Measurements from ENCODE around the gene UNC13D. TPM values are rescaled to one million over a fixed set of nuclear protein-coding genes. Genes with fewer than 3 reads are reported as not detected.

The UNC13D gene
- total RNA-seq, 1 donor from 2014 or later: 10.7 TPM

DNA sequence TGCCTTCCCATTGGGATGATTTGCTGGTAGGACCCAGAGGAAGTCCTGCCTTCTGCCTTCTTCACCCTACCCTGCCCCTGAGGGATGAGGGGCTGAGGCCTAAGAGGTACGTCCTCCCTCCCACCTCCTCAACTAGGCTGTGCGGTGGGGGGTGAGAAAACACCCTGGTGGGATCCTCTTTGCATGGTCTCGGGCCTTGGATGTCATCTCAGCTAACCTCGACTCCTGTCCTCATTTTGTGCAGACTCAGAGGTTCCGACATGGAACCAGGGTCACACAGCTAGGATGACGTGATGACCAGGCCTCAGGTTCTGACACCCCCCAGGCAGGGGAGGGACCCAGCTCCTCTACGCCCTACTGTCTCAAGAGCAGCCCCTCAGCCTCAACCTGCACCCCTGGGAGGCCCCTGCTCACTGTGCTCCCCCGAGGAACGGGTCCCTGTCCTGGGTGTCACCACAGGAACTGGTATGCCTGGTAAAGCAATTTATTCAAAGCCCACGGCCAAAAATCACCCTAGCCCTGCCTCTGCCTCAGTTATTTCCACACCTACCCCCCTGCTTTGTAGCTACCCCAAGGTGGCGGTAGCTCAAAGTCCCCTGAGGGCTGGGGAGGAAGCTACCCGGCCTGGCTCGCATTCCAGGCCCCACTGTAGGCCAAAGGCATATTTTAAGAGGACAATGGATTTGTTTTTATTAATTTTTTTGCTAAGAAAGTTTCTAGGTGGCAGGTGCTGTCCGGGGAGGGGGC is 17.5 kb downstream of the UNC13D start:
- DNase-seq (ENCODE audit: missing footprints): no peak
- intact Hi-C loops (cut with DNase I): loop anchor here (5.0 kb wide), 1 partner anchor 34 kb away; no protein-coding TSS in a partner anchor
- ATAC-seq: no peak

DNA sequence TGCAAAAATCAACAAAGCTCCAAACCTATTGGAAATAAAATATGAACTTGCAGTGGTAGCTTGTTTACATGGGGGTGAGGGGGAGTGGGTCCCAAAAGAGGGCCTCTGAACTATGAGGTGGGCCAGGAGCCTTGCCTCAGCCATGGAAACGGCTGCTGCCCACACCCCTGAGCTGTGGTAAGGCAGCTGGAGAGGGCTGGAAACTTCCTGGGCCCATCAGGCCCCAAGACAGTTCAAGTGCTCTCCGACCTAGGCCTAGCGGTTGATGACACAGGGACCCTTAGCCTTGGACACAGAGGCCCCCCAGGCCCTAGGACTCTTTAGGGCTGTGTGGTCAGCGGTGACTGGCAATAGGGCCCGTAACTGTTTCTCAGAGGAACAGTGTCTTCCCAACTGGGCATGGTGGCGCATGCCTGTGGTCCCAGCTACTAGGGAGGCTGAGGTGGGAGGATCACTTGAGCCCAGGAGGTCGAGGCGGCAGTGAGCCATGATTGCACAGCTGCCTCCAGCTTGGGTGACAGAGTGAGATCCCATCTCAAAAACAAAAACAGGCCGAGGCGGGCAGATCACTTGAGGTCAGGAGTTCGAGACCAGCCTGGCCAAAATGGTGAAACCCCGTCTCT is 18.3 kb downstream of the UNC13D start:
- ATAC-seq (no peak), DNase-seq (ENCODE audit: missing footprints) (no peak)
- intact Hi-C loops (cut with DNase I): loop anchor here (5.0 kb wide), 1 partner anchor 34 kb away; no protein-coding TSS in a partner anchor

DNA sequence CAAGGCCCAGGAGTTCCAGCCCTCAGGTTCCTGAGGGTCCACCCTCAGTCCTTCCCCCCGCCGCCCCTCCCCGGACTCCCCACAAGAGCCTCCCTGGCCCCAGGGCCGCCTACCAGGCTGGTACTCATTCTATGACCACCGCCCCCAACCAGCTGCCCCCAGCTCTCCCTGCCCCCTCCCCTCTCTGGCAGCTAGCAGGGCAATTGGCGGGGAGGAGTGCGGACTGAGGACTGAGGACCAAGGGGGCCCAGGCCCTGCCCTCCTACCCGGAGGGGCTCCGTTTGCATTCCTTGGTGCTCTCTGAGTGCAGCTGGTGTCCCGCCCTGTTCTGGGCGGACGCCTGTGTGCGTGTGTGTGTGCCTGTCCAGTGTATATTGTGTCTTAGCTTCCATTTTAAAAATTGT is 19.1 kb downstream of the UNC13D start:
- intact Hi-C loops (cut with DNase I): loop anchor here (5.0 kb wide), 1 partner anchor 33 kb away; no protein-coding TSS in a partner anchor
- no peak for DNase-seq (ENCODE audit: missing footprints)
- ATAC-seq: no peak

DNA sequence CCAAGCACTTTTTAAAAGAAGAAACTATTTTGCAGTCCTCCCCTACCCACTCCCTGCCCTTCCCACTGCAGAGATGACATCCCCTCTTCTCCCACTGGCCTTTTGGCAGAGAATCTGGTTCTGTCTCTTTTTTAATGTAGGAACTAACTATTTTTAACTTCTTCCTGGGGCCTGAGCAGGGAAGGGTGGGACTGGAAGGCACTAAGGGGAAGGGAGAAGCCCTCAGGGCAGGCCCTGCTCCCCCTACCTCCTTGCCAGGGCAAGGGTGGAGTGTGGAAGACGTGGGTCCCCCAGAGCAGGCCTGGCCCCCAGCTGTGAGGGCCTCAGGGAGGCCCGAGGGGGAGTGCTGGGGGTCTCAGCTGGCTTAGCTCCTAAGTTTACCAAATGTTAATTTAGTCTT is 19.5 kb downstream of the UNC13D start:
- no peak for ATAC-seq
- DNase-seq (ENCODE audit: missing footprints): no peak
- intact Hi-C loops (cut with DNase I): loop anchor here (5.0 kb wide), 1 partner anchor 32 kb away; no protein-coding TSS in a partner anchor

DNA sequence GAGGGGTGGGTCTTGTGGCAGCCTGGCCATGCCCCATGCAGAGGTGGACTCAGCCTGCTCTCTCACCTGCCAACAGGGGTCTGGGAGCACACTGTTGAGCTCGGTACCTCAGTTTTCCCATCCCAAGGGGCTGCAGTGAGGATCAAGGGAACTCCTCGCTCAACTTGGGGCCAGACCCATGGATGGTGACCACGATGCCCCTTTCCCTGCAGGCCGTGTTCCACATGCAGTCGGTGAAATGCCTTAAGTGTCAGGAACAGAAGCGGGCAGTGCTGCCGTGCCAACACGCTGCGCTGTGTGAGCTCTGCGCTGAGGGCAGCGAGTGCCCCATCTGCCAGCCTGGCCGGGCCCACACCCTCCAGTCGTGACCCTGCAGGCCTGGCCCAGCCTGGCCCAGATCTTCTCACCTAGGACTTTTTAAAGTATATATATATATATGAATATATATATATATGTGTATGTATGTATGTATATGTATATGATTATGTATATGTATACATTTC is 20.1 kb downstream of the UNC13D start:
- ATAC-seq: no peak
- intact Hi-C loops (cut with DNase I): no loop called here
- DNase-seq (ENCODE audit: missing footprints): no peak

DNA sequence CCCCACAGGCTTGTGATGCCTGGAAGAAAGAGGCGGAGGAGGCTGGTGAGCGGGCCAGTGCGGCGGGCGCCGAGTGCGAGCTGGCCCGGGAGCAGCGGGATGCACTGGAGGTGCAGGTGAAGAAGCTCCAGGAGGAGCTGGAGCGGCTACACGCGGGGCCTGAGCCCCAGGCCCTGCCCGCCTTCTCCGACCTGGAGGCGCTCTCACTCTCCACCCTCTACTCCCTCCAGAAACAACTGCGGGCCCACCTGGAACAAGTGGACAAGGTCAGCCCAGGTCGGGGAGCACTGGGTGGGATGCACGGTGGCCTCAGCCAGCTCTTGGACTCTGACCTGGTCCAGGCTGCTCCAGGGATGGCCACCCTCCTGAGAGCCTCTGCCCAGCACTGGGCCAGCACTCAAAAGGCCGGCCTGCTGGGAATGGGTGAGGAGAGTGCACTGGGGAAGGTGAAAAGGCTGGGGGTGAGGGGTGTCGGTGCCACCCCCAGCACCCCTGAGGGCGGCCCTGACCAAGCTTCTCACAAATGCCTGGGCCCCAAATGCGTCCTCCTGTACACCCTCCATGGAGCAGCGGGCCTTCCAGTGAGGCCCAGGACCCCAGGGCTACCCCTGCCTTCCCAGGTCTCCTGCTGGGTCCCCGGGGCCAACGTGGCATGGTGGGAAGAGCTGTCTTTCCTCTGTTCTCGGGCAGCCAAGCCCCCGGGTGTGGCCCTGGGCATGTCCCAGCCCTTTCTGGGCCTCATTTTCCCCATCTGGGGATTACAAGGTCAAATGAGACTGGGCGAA is 20.8 kb downstream of the UNC13D start:
- ATAC-seq (no peak), DNase-seq (ENCODE audit: missing footprints) (no peak)
- intact Hi-C loops (cut with DNase I): no loop called here

DNA sequence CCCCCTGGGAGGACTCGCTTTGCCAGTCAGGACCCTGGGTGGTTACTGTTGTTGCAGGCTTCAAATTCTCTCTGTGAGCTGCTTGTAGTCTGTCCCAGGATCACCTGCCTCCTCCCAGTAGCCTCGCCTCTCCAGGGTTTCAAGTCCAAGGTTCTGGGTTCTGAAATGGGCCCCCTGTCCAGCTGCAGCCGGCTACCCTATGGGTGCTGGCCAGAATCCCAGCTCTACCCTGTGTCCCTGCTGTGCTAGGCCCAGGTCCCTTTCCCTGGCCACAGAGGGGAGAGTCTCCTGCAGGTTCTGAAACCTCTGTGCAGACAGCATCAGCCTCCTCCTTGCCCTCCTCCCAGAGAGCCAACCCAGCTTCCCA is 21.4 kb downstream of the UNC13D start:
- intact Hi-C loops (cut with DNase I): no loop called here
- no peak for DNase-seq (ENCODE audit: missing footprints)
- no peak for ATAC-seq

DNA sequence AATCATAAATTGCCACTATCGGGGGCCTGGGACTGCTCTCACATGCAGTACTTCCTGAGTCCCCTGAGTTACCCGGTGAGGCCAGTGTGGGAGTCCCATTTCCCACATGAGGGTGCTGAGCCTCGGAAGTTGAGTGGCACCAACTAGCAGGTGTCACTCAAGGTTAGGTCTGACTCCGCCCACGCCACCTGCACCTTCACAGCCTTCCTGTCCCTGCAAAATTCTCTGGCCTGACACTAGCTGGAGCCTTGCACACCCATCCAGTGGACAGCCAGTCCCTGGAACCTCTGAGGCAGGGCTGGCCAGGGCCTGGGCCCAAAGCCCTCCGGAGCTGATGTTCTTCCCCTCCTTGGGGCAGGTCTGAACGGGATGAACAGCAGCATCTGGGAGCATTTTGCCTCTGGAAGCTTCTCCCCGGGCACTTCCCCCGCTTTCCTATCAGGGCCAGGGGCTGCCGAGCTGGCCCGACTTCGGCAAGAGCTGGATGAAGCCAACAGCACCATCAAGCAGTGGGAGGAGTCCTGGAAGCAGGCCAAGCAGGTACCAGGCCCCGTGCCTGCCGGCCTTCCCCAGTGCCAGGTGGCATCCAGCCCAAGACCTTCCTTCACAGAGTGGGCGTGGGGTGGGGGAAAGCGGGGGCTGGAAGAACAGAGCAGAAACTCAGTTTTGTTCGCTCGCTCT is 21.9 kb downstream of the UNC13D start:
- intact Hi-C loops (cut with DNase I): no loop called here
- no peak for DNase-seq (ENCODE audit: missing footprints)
- no peak for ATAC-seq

DNA sequence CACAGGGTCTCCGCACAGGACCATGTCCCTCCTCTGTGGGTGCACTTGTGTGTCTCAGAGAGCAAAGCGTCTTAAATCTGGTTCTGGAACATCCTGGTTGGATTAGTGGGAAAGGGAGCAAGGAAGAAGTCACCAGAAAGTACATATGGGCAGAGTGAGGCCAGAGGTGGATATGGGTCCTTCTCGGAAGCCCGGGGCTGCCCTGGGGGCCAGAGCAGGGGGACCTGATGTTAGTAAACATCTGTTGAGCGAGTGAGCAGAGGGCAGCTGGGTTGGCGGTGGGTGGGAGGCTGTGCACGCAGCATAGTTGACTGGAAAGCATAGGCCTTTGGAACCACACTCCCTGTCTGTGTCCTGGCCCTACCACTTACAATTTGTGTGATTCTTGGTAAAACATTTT is 22.7 kb downstream of the UNC13D start:
- ATAC-seq (no peak), DNase-seq (ENCODE audit: missing footprints) (no peak)
- intact Hi-C loops (cut with DNase I): no loop called here

DNA sequence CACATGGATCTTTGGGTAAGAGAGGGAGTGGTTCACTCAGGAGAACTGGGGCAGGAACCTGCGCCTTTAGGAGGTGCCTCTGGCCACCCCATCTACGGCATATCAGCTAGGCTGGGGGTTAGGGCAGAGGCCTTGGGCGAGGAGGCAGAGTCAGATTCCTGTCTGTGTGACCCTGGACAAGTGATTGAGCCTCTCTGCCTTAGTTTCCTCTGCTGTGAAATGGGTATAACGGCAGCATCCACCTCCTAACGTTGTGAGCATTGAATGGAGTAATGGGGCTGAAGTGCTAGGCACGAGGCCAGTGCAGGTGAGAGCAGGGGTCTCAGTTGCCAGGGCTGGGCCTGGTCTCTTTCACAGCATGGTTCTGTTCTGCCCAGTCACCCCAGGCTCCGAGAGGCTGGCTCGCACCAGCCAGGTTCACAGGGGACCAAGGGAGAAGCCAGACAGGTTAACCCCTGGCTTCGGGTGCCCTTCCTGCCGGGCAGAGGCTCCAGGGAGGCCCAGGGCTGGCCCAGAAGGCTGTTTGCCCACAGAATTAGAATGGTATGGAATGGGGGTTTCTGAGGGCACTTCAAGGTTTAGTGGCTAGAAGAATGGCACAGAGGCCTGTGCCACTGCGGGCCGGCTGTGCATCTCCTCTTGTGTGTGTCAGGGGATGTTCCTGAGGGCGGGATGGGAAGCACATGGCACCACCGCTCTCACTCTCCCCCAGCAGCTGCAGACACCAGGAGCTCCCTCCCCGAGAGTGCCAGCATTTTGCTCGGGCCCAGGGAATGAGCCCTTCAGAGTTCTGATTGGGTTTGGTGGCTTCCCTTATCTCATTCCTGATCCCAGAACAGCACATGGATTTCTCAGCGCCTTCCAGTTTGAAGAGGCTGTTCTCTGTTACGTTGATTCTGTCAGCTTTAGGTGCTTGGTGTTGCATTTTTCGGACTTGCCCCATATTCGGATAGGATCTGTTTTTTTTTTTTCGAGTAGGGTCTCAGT is 23.8 kb downstream of the UNC13D start:
- no peak for DNase-seq (ENCODE audit: missing footprints)
- intact Hi-C loops (cut with DNase I): no loop called here
- ATAC-seq: no peak

DNA sequence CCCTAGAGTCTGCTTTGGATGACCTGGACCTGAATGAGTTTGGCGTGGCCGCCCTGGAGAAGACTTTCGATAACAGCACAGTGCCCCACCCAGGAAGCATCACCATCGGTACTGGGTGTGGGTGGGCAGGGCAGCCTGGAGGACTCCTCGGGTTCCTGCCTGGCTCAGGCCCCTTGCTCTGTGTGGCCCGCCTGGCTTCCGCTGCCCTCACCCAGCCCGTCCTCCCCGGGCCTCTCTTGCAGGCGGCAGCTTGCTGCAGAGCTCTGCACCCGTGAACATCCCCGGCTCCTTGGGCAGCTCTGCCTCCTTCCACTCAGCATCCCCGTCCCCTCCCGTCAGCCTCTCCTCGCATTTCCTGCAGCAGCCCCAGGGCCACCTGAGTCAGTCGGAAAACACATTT is 24.5 kb downstream of the UNC13D start:
- ATAC-seq: no peak
- intact Hi-C loops (cut with DNase I): no loop called here

DNA sequence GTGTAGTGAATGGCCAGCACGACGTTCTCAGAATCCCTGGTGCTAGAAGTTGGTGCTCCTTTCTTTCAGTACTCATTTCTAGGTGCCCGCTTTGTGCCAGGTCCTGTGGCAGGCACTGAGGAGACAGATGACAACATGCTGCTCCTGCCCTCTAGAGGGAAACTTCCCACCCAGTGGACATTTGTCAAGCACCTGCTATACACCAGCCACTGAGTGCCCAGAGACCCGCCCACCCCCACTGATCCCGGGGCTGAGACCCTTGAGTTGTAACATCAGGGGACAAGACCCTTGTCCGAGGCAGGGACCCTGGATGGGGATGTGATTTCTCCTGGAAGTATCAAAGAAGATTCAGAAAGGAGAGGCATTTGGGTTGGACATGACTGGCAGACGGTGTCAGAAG is 25.1 kb downstream of the UNC13D start:
- DNase-seq (ENCODE audit: missing footprints) (no peak), ATAC-seq (no peak)
- intact Hi-C loops (cut with DNase I): no loop called here

More for the DNA sequence above, 24.5 kb downstream of the UNC13D start:
- DNase-seq (ENCODE audit: missing footprints): no peak

DNA sequence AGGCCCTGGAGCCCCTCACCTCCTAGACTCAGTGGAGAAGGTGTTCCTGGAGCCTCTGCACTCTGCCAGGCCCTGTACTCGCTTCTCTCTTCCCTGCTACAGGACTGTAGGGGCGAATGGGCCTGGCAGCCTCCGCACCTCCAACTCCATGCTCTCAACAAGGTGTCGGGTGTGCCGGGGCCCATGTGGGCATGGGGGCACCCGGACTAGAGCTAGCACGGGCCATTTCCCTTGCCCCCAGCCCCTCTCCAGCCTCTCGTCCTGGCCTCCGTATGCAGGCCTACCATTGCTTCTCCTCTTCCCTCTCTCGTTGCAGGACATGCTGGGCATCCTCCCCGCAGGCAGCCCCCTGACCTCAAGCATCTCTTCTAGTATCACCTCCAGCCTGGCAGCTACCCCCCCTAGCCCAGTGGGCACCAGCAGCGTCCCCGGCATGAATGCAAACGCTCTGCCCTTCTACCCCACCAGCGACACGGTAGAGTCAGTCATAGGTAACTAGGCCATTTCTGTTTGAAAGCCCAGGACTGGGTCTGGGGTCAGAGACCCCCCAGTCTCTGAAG is 25.8 kb downstream of the UNC13D start:
- intact Hi-C loops (cut with DNase I): no loop called here
- ATAC-seq (no peak), DNase-seq (ENCODE audit: missing footprints) (no peak)

DNA sequence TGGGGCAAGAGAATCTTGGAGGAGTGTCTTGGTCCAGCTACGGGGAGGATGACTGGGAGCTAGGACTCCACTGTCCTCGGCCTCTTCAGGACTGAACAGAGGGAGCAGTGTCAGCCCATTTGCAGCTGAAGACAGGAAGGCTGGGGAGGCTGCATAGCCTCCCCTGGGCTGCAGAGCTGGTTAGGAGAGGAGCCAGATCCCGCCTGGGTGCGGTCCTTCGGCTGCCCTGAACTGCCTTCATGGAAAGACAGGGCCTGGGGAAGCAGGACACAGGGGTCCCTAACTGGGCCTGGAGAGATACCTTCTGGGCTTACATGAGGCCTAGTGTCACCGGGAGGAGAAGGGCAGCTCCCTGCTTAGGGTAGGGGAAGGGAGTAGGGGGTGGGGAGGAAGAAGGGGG is 26.6 kb downstream of the UNC13D start:
- ATAC-seq (no peak), DNase-seq (ENCODE audit: missing footprints) (no peak)

DNA sequence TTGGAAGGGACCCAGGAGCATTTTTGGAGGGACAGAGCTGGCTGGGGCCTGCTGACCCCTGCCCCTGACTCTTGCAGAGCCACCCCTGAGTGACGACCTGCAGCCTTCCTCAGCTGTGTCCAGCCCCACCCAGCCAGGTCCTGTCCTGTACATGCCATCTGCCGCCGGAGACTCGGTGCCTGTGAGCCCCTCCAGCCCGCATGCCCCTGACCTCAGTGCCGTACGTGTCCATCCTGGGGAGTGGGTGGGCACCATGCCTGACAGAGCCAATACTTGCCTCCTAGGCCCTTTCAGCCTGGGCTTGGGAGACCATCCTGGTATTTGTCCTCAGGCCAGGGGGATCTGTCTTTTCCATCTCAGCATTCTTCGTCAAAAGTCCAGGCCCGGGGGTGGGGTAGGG is 27.5 kb downstream of the UNC13D start:
- intact Hi-C loops (cut with DNase I): no loop called here
- DNase-seq (ENCODE audit: missing footprints) (no peak), ATAC-seq (no peak)

More for the DNA sequence above, 26.6 kb downstream of the UNC13D start:
- intact Hi-C loops (cut with DNase I): no loop called here

DNA sequence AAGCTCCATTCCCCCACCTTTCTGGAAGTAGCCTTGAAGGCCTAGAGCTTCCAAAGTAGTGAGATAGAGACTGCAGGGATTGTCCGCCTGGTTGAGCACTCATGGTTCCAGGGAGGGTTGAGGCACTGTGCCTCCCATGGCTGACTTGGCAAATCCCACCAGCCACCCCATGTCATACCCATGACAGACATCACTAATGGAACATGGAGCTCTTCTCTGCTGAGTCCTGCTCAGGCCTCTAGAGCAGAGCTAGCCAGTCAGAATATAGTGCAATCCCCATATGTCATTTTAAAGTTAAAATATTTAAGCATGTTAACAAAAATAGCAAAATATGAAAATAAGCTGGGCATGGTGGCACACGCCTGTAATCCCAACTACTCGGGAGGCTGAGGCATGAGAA is 28.8 kb downstream of the UNC13D start:
- no peak for DNase-seq (ENCODE audit: missing footprints)
- intact Hi-C loops (cut with DNase I): no loop called here
- ATAC-seq: no peak

DNA sequence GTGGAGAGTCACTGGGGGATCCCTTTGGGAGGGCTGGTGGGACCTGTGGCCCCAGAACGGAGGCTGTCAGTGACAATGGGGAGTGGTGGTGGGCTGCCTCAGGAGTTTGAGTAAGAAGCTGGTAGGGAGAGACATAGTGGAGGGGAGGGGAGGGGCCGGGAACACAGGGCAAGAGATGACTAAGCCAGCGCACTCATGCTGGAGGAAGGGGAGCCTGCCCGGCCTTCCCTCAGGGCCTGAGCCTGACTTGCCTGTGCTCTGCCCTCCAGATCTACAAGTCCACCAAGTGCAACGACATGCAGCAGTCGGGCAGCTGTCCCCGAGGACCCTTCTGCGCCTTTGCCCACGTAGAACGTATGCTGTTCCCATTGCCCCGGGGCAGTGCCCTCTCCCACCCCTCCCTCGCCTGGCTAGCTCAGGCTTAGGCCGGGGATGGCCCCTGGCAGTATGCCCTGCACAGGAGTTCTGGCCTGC is 29.3 kb downstream of the UNC13D start:
- intact Hi-C loops (cut with DNase I): no loop called here
- DNase-seq (ENCODE audit: missing footprints): no peak
- ATAC-seq: no peak

DNA sequence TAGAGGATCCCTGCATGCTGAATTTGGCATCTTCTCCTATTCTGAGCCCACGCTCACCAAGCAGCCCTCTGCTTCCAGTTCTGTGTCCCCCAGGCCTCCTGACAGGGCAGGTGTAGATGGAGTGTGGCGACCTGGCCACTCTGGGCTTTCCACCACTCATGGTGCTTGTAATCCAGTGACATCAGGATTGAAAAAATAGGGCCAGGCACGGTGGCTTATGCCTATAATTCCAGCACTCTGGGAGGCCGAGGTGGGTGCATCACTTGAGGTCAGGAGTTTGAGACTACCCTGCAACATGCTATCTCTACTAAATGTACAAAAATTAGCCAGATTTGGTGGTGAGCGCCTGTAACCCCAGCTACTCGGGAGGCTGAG is 30.2 kb downstream of the UNC13D start:
- intact Hi-C loops (cut with DNase I): no loop called here

More for the DNA sequence above, 30.2 kb downstream of the UNC13D start:
- DNase-seq (ENCODE audit: missing footprints): no peak
- ATAC-seq: no peak

Measured in Right ventricle myocardium inferior (tissue), 1 donor.